WI38 (cell line): ENCODE measurements around the gene TEX2.

ENCODE experiments used
- H3K4me3 ChIP-seq: 2 replicates; pipeline ENCODE4 v1.5.1; 2011; ENCODE audit warnings: low read depth, mild to moderate bottlenecking, control low read depth, low read length
- TF ChIP-seq, protein P1 (sequence below): IDR thresholded peaks from 2 replicates; pipeline ENCODE4 v1.5.1; 2012; ENCODE audit warnings: low read depth, mild to moderate bottlenecking, control low read depth, low read length

The TEX2 gene

DNA sequence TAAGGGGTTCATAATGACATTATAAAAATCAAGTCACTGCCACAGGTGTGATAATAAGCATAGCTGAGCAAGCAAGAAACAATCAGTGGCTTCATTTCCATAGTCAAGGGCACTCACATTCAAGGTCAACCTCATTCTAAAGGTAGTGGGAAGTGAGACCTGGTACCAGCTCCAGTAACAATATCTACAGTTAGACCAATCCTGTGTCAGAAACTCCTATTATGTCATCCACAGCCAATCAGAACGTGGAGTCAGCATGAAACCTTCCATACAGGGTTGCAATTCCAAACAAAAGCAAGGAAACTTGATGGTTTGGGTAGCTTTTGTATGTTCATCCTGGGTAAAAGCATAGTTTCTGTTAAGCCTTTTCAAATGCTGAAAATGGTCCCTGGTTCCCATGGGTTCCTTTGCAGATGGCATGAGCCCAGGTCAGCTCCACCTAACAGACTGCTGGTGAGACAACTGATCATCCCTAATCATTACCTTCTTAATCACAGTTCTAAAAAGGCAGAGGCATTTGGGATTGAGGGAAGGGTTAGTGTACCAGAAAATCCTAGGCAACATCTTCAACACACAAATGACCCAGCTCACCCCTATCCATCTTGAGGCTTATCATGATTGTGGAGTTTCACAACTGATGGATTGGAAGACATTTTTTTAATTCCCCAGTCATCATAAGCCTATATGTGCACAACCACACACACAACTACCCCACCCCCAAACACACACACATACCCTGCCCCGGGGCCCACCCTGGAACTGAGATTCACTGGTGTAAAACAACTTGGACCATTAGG is 30.4 kb downstream of the TEX2 start:
- H3K4me3 ChIP-seq = no peak overlapping the region
- TF ChIP-seq, protein P1, sequence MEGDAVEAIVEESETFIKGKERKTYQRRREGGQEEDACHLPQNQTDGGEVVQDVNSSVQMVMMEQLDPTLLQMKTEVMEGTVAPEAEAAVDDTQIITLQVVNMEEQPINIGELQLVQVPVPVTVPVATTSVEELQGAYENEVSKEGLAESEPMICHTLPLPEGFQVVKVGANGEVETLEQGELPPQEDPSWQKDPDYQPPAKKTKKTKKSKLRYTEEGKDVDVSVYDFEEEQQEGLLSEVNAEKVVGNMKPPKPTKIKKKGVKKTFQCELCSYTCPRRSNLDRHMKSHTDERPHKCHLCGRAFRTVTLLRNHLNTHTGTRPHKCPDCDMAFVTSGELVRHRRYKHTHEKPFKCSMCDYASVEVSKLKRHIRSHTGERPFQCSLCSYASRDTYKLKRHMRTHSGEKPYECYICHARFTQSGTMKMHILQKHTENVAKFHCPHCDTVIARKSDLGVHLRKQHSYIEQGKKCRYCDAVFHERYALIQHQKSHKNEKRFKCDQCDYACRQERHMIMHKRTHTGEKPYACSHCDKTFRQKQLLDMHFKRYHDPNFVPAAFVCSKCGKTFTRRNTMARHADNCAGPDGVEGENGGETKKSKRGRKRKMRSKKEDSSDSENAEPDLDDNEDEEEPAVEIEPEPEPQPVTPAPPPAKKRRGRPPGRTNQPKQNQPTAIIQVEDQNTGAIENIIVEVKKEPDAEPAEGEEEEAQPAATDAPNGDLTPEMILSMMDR = no peak

DNA sequence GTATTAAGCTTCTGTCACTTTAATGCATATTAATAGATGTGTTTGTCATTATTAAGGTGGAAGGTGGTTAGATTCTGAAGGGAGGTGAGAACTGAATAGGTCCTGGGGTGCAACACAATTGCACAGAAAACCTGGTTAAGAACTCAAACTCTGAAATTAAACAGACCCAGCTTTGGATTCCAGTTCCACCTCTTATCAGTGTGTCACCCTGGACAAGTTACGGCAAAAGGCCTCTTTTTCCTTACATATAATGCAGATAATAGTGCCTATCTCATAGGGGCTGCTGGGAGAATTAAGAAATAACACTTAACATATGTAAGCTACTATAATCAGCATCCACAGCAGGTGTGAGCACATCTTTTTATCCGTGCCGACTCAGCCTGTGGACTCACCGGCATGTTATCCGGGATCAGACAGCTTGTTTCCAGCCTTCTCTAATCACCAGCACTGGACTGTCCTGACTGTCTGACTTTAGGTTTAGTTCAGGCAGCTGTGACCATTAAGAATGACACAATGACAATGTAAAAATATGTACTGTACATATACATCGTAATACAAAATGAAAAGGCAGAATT is 31.4 kb downstream of the TEX2 start:
- TF ChIP-seq, protein P1 = no peak

DNA sequence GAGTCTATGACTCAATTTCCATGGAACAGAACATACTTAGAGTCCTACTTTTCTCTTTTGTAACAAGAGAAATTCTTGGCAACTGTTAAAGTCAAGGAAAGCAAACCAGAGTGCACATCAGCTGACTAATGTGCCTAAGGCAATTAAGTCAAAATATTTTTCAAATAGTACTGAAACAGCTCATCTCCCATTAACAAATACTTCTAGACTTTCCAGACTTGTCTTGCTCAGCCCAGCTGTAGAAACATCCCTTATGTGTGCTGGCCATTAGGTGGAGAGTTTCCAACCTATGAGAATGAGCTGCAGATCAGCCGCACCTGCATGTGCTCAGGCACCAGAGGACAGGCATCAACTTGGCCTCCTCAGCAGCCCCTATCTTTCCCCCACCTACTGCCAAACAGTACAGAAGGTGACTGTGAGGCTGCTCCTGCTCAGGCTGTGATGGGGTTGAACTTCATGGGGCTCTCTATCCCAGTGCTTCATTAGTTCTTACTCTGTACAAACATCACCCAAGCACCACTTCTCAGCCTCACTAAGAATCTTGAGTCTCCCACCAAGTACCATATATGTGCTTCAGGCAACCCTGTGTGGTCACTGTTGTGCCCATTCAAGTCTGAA is 32.2 kb downstream of the TEX2 start:
- H3K4me3 ChIP-seq = no peak overlapping the region
- TF ChIP-seq, protein P1 = no peak

More for the DNA sequence above, 31.4 kb downstream of the TEX2 start:
- no peak overlapping the region for H3K4me3 ChIP-seq

DNA sequence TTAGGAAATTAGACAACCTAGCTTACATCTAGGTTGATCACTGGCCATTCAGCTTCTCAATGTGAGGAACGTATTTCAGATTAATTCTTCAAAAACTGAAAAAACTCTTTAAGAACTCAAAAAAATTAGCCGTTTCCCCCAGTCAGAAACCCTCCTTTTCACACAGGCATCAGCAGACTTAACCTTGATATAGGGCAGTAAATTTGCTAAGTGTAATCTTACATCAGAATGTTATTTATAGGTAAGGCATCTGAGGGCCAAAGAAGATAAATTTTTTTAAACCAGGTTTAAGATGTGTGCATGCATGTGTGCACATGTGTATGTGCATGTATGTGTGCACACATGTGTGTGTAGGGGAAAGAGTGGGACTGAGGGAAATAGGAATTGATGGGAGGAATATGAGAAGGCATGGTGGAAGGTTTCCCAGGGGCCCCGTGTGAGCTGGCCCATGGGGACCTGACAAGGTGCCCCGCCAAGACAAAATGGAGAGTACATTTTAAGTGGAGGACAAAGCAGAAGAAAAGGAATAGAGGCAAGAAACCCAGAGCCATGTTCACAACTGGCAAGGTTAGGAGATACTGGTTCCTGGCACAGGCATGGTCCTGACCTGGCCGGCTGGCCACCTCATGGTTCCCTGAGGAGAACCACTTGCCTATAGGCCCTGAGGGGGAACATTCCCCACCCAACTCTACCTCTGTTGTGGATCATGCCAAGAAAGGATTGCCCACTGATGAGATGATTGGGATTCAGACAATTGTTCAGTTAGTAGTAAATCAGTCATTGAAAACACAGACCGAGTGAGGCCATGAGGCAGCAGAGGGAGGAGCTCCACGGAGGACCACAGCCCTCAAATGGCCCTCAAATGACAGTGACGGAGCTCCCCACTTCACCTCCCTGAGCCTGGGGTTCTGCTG is 33.0 kb downstream of the TEX2 start:
- TF ChIP-seq, protein P1 = no peak
- H3K4me3 ChIP-seq = no peak overlapping the region

DNA sequence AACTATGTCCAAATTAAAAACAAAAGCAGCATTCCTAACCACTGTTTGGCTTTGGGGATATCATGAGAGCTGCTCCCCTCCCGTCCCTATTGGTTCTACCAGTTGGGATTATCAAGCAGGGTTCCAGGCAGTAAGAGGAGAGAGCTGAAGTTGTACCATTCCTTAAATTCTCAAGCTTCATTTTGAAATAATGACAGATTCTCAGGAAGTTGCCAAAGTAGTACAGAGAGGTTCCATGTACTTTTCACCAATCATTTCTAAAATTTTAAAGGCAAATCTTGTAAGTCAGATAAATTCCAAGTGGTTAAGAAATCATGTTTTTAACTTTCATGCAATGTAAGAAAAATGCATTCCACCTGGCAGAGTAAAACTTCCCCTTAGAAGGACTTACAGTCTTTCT is 36.9 kb downstream of the TEX2 start:
- H3K4me3 ChIP-seq = no peak overlapping the region
- TF ChIP-seq, protein P1 = no peak

DNA sequence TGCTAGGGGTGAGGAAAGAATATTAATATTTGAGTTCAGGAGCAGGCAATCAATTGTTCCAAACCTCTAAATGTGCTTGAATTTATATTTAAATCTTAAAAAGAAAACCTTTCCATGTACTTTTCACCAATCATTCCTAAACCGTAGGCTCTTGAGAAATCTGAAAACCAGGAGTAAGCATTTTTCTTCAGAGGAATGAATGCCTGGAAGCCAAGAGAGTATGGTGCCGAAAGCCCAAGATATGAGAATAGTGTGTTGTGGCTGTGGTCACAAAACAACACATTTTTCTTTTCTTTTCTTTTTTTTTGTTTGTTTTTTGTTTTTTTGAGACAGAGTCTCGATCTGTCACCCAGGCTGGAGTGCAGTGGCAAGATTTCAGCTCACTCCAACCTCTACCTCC is 37.6 kb downstream of the TEX2 start:
- no peak overlapping the region for H3K4me3 ChIP-seq
- TF ChIP-seq, protein P1 = no peak
